ENCODE data around the gene NPIPB12.
"Not testable (repeated sequence)": the region's sequence is repeated elsewhere in the genome, so short reads cannot be mapped to it uniquely, and the experiment has no call there.

DNA sequence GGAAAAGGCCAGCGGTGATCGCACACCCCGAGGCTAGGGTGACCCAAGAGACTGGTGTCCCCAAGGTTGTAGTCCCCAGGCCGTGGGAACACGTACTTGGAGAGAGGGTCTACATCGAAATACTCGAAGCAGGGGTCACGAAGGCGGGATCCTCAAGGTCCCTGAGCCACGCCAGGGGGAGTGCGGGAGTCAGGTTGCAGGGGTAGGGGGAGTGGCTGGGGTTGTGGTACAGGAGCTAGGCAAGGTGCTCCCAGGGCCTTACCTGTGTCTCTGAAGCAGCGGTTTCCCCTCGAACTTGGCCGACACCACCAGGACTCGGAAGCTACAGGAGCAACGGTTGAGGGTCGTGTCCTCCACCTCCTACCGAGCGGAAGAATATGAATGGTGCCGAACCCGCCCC, 52.5 kb downstream of the NPIPB12 start:
- TF ChIP-seq CTCF (IDR thresholded peaks at IDR 0.05 in 4 of 5, conservative IDR thresholded peaks at IDR 0.05 in 1 of 5); POLR2A (IDR thresholded peaks at IDR 0.05): not testable (repeated sequence)
